Activated CD8-positive, alpha-beta memory T cell treated with anti-CD3 and anti-CD28 coated beads for 36 hours (primary cell): ENCODE results near the gene ATP6V0D1. TPM values are rescaled to one million over a fixed set of nuclear protein-coding genes. Genes with fewer than 3 reads are reported as not detected.

Experiments used
- CTCF ChIA-PET: fragments of 350-600 bp; sonication (Branson Sonifier 250); formaldehyde crosslinking; loops from one replicate; lab custom pipeline; 2021; ENCODE audit warnings: antibody characterized with exemption; lab: Charles Lee
- POLR2A ChIA-PET: fragments of 350-600 bp; sonication (Branson Sonifier 250); formaldehyde crosslinking; loops from one replicate; lab custom pipeline; 2021; ENCODE audit warnings: antibody characterized with exemption; lab: Charles Lee
- total RNA-seq, 2 experiments: library from RNA; stranded (reverse); gene quantifications; one replicate each; pipeline ENCODE4 v1.2.3, GENCODE V29; 2021

ATP6V0D1 gene
- total RNA-seq, 2 experiments from 2014 or later = 42.2 to 45.0 TPM

DNA sequence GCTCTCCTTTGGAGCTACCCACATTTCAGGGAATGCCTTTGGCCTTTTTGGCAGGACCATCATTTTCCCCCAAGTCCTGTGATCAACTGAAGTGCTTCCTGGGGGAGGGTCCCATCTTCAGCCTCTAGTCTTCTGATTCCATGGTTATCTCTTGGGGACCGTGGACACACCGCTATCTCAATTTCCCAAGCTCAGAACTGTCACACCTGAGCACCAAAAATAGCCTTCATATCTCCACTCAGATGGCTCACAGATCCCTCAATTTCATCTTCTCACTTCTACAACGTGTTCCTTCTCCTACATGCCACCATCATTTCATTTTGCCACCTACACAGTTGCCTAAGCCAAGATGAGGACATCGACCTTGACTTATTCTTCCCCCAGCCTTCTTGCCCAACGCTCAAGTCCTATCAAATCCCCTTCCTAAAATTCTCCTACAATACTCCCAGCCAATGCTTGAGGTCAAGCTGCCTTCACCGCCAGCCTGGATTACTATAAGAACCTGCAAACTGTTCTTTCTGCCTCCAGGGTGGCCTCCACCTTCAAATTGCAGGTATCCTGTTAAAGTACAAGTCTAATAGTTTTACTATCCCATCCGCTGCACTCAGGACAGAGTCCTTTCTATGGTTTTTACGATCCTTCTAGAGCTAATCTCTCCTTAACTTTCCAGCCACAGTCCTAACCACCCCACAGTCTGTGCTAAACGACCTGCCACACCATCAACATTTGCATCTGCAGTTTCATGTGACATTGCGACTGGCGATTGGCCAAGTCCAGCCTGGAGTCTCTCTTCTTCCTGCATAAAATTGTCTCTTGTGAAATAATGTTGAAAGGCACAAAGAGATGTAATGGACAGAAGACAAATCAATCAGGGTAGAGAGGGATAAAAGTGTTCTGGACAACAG lies 6.2 kb downstream of the ATP6V0D1 start:
- ChIA-PET POLR2A (no interaction called here), CTCF (interaction anchor here (0.6 to 1.4 kb wide), 7 partner anchors 9 to 216 kb away, joined by 3 to 5 read pairs (median 3); no protein-coding TSS in a partner anchor)

DNA sequence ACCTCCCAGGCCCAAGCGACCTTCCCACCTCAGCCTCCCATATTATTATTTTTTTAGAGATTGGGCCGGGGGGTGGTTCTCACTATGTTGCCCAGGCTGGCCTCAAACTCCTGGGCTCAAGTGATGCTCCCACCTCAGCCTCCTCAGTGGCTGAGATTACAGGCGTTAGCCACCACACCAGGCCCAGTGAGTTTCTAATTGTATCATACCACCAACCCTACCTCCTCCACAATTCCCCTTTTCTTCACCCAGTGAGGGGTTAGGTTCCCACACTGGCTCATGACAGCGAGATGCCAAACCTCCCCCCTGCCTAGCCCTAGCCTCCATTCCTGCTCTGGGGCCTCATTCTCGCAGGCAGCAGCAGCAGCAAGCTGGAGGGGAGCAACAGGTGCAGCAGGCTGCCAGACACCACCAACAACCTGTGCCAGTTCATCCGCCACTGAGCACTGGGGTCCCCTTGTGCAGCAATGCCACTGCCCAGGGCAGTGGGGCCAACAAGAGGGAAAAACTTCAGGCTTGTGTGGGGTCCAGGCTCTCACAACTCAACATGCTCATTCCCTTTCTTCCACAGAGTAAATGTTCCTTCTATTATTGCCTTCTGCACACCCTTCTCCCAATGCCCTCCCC lies 9.1 kb downstream of the ATP6V0D1 start:
- ChIA-PET POLR2A (interaction anchor here (0.7 kb wide), 1 partner anchor 8 kb away, joined by 3 read pairs; no protein-coding TSS in a partner anchor), CTCF (no interaction called here)

DNA sequence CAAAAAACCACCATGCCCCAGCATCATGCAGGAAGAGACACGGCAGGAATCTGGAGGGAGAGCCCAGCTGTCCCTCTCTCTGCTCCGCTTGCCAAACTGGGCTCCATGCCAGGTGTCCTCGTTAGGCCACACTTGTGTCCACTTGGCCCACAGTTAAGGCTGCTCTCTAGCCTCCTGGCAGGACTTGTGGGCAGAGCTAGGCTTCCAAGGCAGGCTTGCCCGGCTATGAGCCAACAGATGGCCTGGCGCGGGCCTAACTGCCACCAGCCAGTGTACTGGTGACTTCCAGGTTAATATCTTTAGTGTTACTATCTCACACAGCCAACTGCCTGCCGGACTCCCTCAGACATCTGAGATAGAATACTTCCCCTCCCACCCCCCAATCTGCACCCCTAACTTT lies 10.6 kb downstream of the ATP6V0D1 start:
- ChIA-PET CTCF (interaction anchor here (0.7 kb wide), 2 partner anchors 9 to 222 kb away, joined by 3 read pairs; partner anchors contain the start of gene SLC9A5), POLR2A (no interaction called here)

GRCh38 chr16:67468731-67469130 lies 12.2 kb downstream of the ATP6V0D1 start:
- ChIA-PET POLR2A (no interaction called here), CTCF (interaction anchor here (1.0 to 2.6 kb wide), 4 partner anchors 9 to 41 kb away, joined by 3 to 9 read pairs (median 6); partner anchors contain the start of gene ATP6V0D1)

GRCh38 chr16:67466581-67466980 lies 14.4 kb downstream of the ATP6V0D1 start:
- POLR2A ChIA-PET = no interaction called here
- CTCF ChIA-PET = interaction anchor here (1.3 to 2.1 kb wide), 5 partner anchors 17 to 67 kb away, joined by 4 to 17 read pairs (median 4); no protein-coding TSS in a partner anchor

DNA sequence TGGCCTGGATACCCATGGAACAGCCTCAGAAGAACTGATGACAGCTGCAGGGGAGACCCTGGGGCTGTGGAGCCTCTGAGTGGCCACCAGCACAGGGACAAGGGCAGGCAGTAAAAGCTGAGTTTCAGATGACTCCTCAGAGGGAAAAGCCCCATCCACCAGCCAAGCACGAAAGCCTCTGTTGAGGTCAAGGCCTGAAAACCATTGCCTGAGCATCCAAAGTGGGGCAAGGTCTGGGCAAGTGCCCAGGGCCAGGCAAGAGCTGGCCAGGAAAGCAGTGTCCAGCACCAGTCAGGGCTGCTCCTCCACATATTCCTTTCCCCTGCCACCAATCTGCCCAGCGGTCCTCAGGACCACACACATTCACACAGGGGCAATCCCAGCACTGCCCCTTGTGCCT lies 16.4 kb downstream of the ATP6V0D1 start:
- CTCF ChIA-PET = interaction anchor here (0.7 to 2.2 kb wide), 5 partner anchors 17 to 57 kb away, joined by 3 to 8 read pairs (median 4); partner anchors contain the start of gene ATP6V0D1
- POLR2A ChIA-PET = no interaction called here

DNA sequence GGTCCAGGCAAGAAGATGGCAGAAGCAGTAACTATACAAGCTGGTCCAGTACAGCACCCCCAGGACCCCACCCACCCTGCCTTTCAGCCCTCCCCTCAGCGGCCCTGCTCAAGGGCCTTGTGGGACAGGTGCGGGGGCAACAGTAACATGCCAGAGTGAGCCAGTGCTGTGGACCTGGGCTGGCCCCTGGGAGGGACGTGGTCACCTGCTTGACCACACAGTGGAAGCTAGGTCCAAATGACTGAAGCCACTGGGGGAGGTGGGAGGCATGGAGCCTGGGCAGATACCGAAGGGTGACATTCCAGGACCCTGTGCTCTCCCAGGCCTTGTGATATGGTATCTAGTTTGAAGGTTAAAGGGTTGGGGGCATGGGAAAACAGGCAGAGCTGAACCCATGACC lies 17.3 kb downstream of the ATP6V0D1 start:
- ChIA-PET CTCF (interaction anchor here (0.7 to 2.2 kb wide), 4 partner anchors 16 to 36 kb away, joined by 3 to 8 read pairs (median 4); partner anchors contain the start of gene ATP6V0D1), POLR2A (interaction anchor here (0.6 kb wide), 1 partner anchor 8 kb away, joined by 3 read pairs; no protein-coding TSS in a partner anchor)

GRCh38 chr16:67463059-67463458 lies 17.9 kb downstream of the ATP6V0D1 start:
- ChIA-PET CTCF (interaction anchor here (1.4 to 2.2 kb wide), 2 partner anchors 16 to 35 kb away, joined by 4 to 8 read pairs; no protein-coding TSS in a partner anchor), POLR2A (no interaction called here)

DNA sequence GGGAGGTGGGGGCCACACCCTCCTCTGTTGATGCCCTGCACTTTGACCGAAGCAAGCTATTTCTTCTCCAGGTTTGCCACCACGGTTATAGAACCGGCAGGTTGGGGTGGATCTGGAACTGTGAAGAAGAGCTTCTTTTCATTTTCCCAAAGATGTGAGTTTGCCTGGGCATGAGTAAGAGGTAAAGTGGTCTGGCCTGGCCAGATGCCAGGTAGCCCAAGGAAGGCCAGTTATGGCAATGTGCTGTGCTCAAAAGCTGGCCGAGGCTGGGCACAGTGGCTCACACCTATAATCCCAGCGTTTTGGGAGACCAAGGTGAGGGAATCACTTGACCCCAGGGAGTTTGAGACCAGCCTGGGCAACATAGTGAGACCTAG lies 18.7 kb downstream of the ATP6V0D1 start:
- POLR2A ChIA-PET = no interaction called here
- CTCF ChIA-PET = interaction anchor here (0.8 to 1.3 kb wide), 3 partner anchors 12 to 46 kb away, joined by 3 to 5 read pairs (median 3); partner anchors contain the start of gene ZDHHC1

DNA sequence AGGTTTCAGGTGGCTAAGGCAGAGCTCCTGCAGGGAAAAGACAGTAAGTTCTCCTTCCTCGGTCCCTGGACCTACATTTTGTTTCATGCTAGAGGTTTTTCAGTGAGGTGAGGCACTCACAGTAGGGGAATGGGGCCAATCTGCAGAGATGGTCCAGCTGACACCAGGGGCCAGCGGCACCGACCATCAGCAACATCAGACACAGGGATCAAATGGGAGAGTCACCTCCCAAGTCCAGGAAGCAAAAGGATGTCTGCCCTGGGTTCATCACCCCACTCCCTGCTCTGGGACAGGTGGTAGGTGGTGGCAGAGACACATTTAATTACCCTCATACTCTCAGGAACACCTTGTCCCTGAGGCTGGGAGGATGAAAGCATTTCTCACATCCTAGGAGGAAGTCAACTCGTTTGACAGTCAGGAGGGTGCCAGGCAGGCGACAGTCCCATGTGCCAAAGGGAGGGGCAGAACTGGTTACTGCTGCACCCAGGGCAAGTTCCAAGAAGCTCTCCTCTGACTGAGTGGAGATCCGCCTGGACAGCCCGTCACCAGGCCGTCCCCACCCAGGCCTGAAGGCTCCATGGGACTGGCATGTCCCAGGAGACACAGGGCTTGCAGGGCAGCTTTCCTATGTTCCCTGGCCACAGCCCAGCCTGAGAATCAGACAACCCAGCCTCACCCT lies 19.2 kb downstream of the ATP6V0D1 start:
- CTCF ChIA-PET = interaction anchor here (0.7 to 1.3 kb wide), 4 partner anchors 13 to 194 kb away, joined by 3 to 5 read pairs (median 3); partner anchors contain the start of gene ZDHHC1
- POLR2A ChIA-PET = no interaction called here

GRCh38 chr16:67460961-67461360 lies 20.0 kb downstream of the ATP6V0D1 start:
- POLR2A ChIA-PET = no interaction called here

GRCh38 chr16:67460168-67460567 lies 20.8 kb downstream of the ATP6V0D1 start:
- POLR2A ChIA-PET = no interaction called here
- CTCF ChIA-PET = no interaction called here

More at GRCh38 chr16:67460961-67461360, 20.0 kb downstream of the ATP6V0D1 start:
- CTCF ChIA-PET = interaction anchor here (0.7 to 1.3 kb wide), 2 partner anchors 33 to 193 kb away, joined by 3 to 5 read pairs; no protein-coding TSS in a partner anchor

DNA sequence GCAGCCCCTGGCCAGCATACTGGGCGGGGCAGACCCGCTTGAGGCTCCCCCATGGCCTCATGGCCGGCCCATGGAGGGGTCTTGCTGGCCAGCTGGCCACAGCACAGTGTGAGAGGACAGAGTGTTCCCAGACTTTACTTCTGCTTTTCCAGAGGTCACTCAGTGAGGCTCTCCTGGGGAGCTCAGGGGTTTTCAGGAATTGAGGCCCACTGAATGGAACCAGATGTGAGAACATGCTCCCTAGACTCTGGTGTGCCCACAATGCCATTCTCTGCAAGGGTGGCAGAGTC lies 21.2 kb downstream of the ATP6V0D1 start:
- ChIA-PET CTCF (no interaction called here), POLR2A (no interaction called here)

- POLR2A ChIA-PET = no interaction called here
- CTCF ChIA-PET = interaction anchor here (2.8 kb wide), 1 partner anchor 12 kb away, joined by 8 read pairs; no protein-coding TSS in a partner anchor
These were observed 21.7 kb downstream of the ATP6V0D1 start for GRCh38 chr16:67459066-67459860.

- CTCF ChIA-PET = interaction anchor here (1.1 to 2.8 kb wide), 2 partner anchors 10 to 52 kb away, joined by 3 to 8 read pairs; no protein-coding TSS in a partner anchor
- POLR2A ChIA-PET = no interaction called here
These were observed 22.8 kb downstream of the ATP6V0D1 start for GRCh38 chr16:67458121-67458641.

DNA sequence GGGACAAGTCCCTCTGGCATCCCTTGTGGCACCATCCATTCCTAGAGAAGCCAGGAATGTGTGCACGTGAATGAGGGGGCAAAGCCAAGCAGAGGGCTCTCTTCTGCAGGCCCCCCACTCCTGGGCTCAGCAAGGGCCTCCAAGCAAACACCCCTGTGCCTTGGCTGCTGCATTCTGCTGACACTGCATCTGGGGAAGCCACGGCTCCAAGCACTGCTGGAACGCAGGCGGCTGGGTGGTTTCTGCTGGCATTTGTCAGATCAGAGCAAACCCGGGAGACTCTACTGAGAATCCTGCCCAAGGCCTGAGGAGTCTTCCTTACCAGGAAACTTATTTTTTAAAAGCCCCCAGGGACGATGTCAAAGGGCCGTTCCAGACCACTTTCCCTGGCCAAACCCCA lies 23.3 kb downstream of the ATP6V0D1 start:
- CTCF ChIA-PET = interaction anchor here (1.1 to 2.8 kb wide), 2 partner anchors 10 to 53 kb away, joined by 3 to 8 read pairs; no protein-coding TSS in a partner anchor

GRCh38 chr16:67456391-67457081 lies 24.4 kb downstream of the ATP6V0D1 start:
- ChIA-PET POLR2A (no interaction called here), CTCF (interaction anchor here (0.7 to 2.8 kb wide), 3 partner anchors 9 to 28 kb away, joined by 3 to 8 read pairs (median 5); partner anchors contain the start of gene ATP6V0D1)

More for the DNA sequence above, 23.3 kb downstream of the ATP6V0D1 start:
- POLR2A ChIA-PET = no interaction called here
